ENCODE data around the gene ANP32A.

ANP32A gene

DNA sequence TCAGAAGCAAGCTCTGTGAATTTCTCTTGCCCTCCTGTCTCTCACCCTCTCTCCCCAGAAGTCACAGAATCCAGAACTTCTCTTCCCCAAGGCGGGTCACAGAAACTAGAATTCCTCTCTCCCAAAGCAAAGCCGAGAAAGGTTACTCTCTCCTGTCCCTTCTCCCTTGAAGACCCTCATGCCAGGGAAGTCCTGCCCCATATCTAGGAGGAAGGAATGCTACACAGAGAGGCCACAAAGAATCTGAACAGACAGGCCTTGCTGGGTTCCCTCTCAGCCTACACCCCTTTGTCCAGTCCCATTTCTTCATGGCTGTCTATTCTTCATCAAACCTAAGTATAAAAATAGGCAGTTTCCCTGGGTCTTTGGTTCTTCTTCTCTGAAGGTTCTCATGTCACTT, 29.8 kb downstream of the ANP32A start:
- no peak overlapping the region for H3K27ac ChIP-seq
- TF ChIP-seq, protein P1, sequence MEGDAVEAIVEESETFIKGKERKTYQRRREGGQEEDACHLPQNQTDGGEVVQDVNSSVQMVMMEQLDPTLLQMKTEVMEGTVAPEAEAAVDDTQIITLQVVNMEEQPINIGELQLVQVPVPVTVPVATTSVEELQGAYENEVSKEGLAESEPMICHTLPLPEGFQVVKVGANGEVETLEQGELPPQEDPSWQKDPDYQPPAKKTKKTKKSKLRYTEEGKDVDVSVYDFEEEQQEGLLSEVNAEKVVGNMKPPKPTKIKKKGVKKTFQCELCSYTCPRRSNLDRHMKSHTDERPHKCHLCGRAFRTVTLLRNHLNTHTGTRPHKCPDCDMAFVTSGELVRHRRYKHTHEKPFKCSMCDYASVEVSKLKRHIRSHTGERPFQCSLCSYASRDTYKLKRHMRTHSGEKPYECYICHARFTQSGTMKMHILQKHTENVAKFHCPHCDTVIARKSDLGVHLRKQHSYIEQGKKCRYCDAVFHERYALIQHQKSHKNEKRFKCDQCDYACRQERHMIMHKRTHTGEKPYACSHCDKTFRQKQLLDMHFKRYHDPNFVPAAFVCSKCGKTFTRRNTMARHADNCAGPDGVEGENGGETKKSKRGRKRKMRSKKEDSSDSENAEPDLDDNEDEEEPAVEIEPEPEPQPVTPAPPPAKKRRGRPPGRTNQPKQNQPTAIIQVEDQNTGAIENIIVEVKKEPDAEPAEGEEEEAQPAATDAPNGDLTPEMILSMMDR (conservative IDR thresholded peaks at IDR 0.05; ENCODE audit: low read depth) = no peak
- POLR2A ChIA-PET (ENCODE audit: low non-redundant PET) = no interaction called here
- CTCF ChIA-PET = no interaction called here
- DNase-seq (ENCODE audit: low spot score) = no peak

DNA sequence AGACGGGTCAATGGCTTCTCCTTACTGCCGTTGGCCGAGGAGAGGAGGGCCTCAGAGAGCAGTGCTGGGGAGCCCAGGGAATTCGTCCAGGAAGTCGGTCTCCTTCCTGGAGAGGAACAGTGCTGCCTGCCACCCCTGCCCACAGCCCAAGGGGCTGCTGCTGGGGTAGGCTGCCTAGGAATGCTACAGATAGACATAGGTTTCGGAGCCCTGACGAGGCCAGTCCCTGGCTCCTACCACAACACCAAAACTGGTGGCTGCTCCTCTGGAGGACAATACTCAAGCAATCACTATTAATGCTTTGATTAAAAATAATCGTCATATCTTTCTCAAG, 30.5 kb downstream of the ANP32A start:
- TF ChIP-seq, protein P1 (conservative IDR thresholded peaks at IDR 0.05; ENCODE audit: low read depth) = no peak
- no peak for DNase-seq (ENCODE audit: low spot score)
- H3K27ac ChIP-seq = peak overlapping the region; percentile 53
- ChIA-PET CTCF (no interaction called here), POLR2A (ENCODE audit: low non-redundant PET) (interaction anchor here (0.6 kb wide), 1 partner anchor 26 kb away, joined by 3 read pairs; no protein-coding TSS in a partner anchor)

DNA sequence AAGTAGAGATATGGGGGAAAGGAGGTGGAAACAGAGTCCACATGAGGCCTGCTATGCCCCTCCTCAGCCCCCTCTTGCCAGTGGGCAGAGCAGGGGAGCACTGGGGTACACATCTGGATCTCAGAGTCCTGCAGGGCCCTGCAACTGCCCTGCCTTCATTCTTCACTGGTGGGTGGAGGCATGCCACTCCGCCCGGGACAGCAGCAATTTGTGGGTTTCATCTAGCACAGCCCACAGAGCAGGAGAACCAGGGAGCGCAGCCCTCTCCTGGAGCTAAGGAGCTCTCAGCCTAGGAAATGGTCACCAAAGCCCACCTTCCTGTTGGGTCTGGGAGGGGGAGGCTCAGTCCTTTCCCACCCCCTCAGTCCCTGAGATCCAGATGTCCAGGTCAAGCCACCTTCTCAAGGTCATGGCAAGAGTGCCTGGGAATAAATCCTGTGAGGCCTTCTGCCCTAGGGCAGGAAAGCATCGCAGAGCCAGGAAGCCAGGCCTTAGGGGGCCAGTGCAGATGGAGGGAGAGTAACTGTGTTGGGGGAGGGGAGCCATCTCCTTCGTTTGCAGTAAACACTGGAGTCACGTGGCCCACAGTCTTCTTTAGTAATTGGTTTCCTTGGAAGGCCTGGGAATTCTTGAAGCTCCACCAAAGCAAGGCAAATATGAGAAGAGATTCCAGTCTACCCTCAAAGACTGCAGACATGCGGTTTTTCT, 31.0 kb downstream of the ANP32A start:
- DNase-seq (ENCODE audit: low spot score) = no peak
- POLR2A ChIA-PET (ENCODE audit: low non-redundant PET) = interaction anchor here (0.6 kb wide), 1 partner anchor 27 kb away, joined by 3 read pairs; no protein-coding TSS in a partner anchor
- peak overlapping the region; percentile 53 for H3K27ac ChIP-seq

DNA sequence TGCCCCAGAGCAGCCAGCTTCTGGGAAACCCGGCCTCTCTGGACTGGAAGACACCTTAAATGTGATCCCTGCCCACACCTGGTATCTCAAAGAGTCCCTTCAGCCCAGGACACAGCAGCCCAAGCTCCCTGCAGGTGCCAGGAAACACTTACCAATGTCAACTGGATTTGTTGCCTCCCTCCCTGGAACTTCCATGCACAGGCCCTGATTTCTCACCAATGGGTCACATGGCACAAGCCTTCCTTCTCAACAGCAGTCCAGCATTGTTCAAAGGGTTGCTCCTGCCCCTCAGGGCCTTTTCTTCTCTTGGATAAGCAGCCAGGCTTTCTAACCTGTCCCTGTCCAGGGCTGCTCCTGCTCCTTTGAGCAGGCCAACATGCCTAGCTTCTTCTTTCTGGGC, 31.6 kb downstream of the ANP32A start:
- CTCF ChIA-PET = no interaction called here
- DNase-seq (ENCODE audit: low spot score) = no peak
- POLR2A ChIA-PET (ENCODE audit: low non-redundant PET) = no interaction called here
- H3K27ac ChIP-seq = peak overlapping the region; percentile 53
- TF ChIP-seq, protein P1 (conservative IDR thresholded peaks at IDR 0.05; ENCODE audit: low read depth) = no peak

More for the DNA sequence above, 31.0 kb downstream of the ANP32A start:
- TF ChIP-seq, protein P1 (conservative IDR thresholded peaks at IDR 0.05; ENCODE audit: low read depth) = no peak
- CTCF ChIA-PET = no interaction called here

DNA sequence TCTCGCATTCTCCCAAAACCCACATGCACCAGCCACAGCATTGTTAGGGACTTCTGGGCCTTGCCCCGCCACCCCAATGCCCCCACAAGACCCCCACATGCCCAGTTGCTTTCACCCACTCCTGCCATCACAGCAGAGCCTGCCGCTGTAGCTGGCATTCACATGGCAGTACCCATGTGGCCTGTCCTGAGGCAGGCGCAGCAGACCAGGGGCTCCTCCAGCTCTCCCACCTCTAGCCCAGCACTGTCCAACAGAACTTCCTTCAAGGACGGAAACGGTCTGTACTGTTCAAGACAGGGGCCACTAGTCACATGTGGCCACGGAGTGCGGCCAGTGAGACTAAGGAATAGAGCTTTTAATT, 32.5 kb downstream of the ANP32A start:
- TF ChIP-seq, protein P1 (conservative IDR thresholded peaks at IDR 0.05; ENCODE audit: low read depth) = no peak
- ChIA-PET CTCF (interaction anchor here (0.6 kb wide), 1 partner anchor 10 kb away, joined by 4 read pairs; no protein-coding TSS in a partner anchor), POLR2A (ENCODE audit: low non-redundant PET) (no interaction called here)
- peak overlapping the region; percentile 70 for H3K27ac ChIP-seq
- DNase-seq (ENCODE audit: low spot score) = no peak

DNA sequence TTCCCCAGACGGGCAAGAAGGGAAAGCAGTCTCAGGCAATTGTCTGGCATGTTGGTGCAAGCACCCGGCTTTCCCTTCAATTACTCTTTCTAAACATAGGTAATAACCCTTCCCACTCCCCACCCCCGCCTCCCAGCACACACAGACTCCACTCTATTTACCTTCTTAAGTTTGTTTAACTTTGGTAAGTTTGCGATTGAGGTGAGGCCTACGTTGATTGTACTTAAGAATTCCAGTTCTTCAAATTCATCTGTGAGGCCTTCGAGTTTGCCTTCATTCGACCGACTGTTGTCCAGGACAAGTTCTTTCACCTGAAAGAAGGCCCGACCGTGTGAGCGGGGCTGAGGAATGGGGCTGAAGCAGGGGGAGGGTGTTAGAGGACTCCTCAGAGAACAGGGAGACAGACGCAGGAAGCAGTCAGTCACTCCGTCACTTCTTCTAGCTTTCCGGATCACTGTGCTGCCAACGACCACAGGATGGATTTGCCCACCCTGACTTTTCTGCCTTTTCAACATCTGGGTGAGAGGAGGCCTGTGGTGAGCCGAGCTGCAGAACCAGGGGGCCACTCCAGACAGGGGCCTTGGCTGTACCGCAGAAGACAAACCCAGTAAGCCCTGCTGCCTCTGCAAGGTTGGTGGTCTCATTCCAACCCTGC, 33.0 kb downstream of the ANP32A start:
- ChIA-PET POLR2A (ENCODE audit: low non-redundant PET) (interaction anchor here (0.6 kb wide), 1 partner anchor 33 kb away, joined by 6 read pairs; the partner anchor contains the start of gene ANP32A), CTCF (interaction anchor here (0.6 kb wide), 1 partner anchor 9 kb away, joined by 4 read pairs; no protein-coding TSS in a partner anchor)
- peak overlapping the region; percentile 70 for H3K27ac ChIP-seq
- TF ChIP-seq, protein P1 (conservative IDR thresholded peaks at IDR 0.05; ENCODE audit: low read depth) = no peak
- DNase-seq (ENCODE audit: low spot score) = peak; percentile 76

All from RWPE1 (cell line).